GM10248 (cell line): ENCODE data around the gene NFATC2.

ENCODE experiments used
- CTCF ChIA-PET: fragments of 300-600 bp; sonication (Branson Sonifier 250); formaldehyde crosslinking; extraction: SDS; loops from one replicate; lab custom pipeline; 2021; ENCODE audit warnings: antibody characterized with exemption; lab: Yijun Ruan, JAX
- POLR2A ChIA-PET: fragments of 350-650 bp; sonication (Branson Sonifier 250); formaldehyde crosslinking; extraction: SDS; loops from one replicate; lab custom pipeline; 2020; ENCODE audit warnings: antibody characterized with exemption; lab: Yijun Ruan, JAX
- DNase-seq: peaks from one replicate; pipeline ENCODE4 v3.0.0; 2012; ENCODE audit errors: extremely low spot score
- CTCF ChIP-seq: IDR thresholded peaks from 2 replicates; pipeline ENCODE4 v1.5.1; 2012; ENCODE audit warnings: mild to moderate bottlenecking, low read depth; ENCODE audit errors: extremely low read depth, missing control alignments, control extremely low read depth

The NFATC2 gene

GRCh38 chr20:51469578-51470498 is 72.7 kb downstream of the NFATC2 start:
- ChIA-PET CTCF (interaction anchor here (1.4 to 1.5 kb wide), 2 partner anchors 43 to 114 kb away, joined by 3 to 4 read pairs; no protein-coding TSS in a partner anchor), POLR2A (no interaction called here)
- TF ChIP-seq CTCF = no peak
- no peak for DNase-seq

GRCh38 chr20:51469046-51469445 is 73.5 kb downstream of the NFATC2 start:
- ChIA-PET CTCF (no interaction called here), POLR2A (no interaction called here)

GRCh38 chr20:51468636-51469035 is 73.9 kb downstream of the NFATC2 start:
- ChIA-PET CTCF (no interaction called here), POLR2A (no interaction called here)
- no peak for TF ChIP-seq CTCF
- DNase-seq = no peak

More at GRCh38 chr20:51469046-51469445, 73.5 kb downstream of the NFATC2 start:
- no peak for DNase-seq
- TF ChIP-seq CTCF = no peak

- CTCF ChIA-PET = no interaction called here
- no peak for DNase-seq
- no peak for TF ChIP-seq CTCF
- POLR2A ChIA-PET = no interaction called here
Measured at GRCh38 chr20:51467956-51468626, 74.4 kb downstream of the NFATC2 start.

GRCh38 chr20:51463998-51464397 is 78.5 kb downstream of the NFATC2 start:
- no peak for DNase-seq
- TF ChIP-seq CTCF = no peak
- ChIA-PET POLR2A (no interaction called here), CTCF (no interaction called here)

- POLR2A ChIA-PET = no interaction called here
- CTCF ChIA-PET = interaction anchor here (0.8 kb wide), 1 partner anchor 78 kb away, joined by 3 read pairs; no protein-coding TSS in a partner anchor
- DNase-seq = no peak
- no peak for TF ChIP-seq CTCF
Measured at GRCh38 chr20:51463560-51463959, 79.0 kb downstream of the NFATC2 start.
